HUES48 (cell line): ENCODE measurements around the gene CARD10.

Experiments
- H3K27ac ChIP-seq: one replicate; pipeline ENCODE4 v1.7.0; 2013; ENCODE audit warnings: low read depth, low read length, inconsistent platforms
- H3K27me3 ChIP-seq: 2 replicates; pipeline ENCODE4 v1.6.1; 2013; ENCODE audit warnings: mild to moderate bottlenecking, low read length; ENCODE audit not compliant: control insufficient read depth, insufficient read depth
- H3K36me3 ChIP-seq: 2 replicates; pipeline ENCODE4 v1.6.1; 2013; ENCODE audit warnings: low read length; ENCODE audit not compliant: control insufficient read depth, insufficient read depth
- H3K4me1 ChIP-seq: 2 replicates; pipeline ENCODE4 v1.6.1; 2013; ENCODE audit warnings: mild to moderate bottlenecking, low read length; ENCODE audit not compliant: control insufficient read depth, insufficient read depth
- H3K4me3 ChIP-seq: 2 replicates; pipeline ENCODE4 v1.5.1; 2013; ENCODE audit warnings: mild to moderate bottlenecking, low read depth, low read length
- H3K9ac ChIP-seq: 2 replicates; pipeline ENCODE4 v1.6.1; 2013; ENCODE audit warnings: mild to moderate bottlenecking, low read depth, low read length, moderate library complexity
- H3K9me3 ChIP-seq: 2 replicates; pipeline ENCODE4 v1.6.1; 2013; ENCODE audit warnings: low read length; ENCODE audit not compliant: control insufficient read depth, insufficient read depth

Gene CARD10

DNA sequence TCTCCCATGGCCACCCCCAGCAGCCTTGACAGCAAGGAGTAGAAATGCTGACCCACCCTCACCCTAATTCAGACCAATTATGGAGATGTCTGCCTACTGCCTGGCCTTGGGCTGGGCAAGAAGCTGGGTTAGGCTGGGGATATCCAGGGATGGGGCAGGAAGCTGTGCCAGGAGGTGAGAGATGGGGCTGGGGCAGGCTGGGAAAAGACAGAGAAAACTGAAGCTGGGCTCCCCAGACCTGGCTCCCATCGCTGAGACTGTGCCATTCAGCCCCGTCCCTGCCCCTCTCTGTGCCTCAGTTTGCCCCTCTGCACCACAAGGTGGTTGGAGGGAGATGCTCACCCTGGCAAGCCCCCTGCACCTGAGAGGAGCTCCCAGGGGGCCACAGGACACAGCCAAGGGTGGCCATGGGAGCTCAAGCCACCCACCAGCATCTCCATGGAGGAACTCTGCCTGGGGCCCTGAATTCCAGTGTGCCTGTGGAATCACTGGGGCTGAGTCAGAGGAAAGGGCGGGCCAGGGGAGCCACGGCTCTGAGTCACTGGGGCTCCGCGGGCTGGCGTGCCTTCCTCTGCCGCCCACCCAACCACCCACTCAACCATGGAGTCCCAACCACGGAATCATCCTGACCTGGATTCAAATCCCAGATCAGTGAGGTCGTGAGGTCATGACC lies 6.0 kb upstream of the CARD10 start:
- Histone ChIP-seq H3K9me3 (no peaks in the 10 kb centered on the region), H3K4me3 (no peak overlapping the region), H3K27ac (no peak overlapping the region), H3K9ac (no peak overlapping the region), H3K36me3 (no peaks in the 10 kb centered on the region), H3K4me1 (no peaks in the 10 kb centered on the region), H3K27me3 (peaks cover 4% of the 10 kb centered on the region; the same call in 1 of the 2 replicates)

DNA sequence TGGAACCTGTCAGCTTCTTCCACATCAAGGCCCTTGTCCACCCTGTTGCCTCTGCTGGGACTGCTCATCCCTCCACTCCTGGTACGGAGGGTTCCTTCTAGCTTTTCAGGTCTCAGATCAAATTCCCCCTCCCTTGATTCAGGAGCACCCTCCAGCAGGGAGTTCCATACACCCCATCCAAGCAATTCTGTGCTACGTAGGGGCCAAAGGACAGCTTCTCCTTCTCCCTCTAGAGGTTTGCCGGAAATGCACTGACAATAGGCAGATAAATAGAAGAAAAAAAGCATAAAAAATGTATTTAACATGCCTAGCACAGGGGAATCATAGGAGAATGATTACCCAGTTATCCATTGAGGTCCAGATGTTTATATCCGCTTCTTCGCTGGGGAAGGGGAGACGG lies 3.3 kb upstream of the CARD10 start:
- no peak overlapping the region for H3K27ac ChIP-seq
- peaks cover 27% of the 10 kb centered on the region for H3K27me3 ChIP-seq
- peaks cover 4% of the 10 kb centered on the region; the same call in 1 of the 2 replicates for H3K4me1 ChIP-seq
- no peak overlapping the region for H3K9ac ChIP-seq
- H3K9me3 ChIP-seq = no peaks in the 10 kb centered on the region
- no peak overlapping the region for H3K4me3 ChIP-seq
- no peaks in the 10 kb centered on the region for H3K36me3 ChIP-seq

DNA sequence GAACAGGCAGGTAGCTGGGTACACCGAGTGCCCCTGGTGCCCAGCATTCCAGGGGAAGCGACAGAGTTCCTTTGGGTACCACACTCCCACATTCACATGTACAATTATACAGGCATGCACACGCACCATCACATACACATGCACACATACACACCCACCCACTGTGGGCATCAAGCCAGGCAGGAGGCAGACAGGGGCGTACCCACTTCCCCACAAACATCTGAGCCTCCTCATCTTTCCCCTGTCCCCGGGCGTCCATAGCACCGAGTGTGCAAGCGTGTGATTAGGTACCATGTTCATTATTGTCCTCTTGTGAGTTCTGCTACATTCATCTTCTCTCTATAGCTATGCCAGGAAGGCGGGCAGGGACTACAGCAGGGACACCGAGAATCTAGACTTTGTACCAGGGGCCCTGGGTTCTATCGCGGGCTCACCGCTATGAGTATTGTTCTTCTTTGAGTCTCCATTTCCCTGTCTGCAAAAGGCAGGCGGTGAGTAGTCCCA lies 2.1 kb upstream of the CARD10 start:
- no peaks in the 10 kb centered on the region for H3K9me3 ChIP-seq
- H3K27me3 ChIP-seq = peaks cover 27% of the 10 kb centered on the region
- H3K27ac ChIP-seq = no peak overlapping the region
- peaks cover 4% of the 10 kb centered on the region; the same call in 1 of the 2 replicates for H3K4me1 ChIP-seq
- H3K9ac ChIP-seq = no peak overlapping the region
- no peaks in the 10 kb centered on the region for H3K36me3 ChIP-seq
- H3K4me3 ChIP-seq = no peak overlapping the region

DNA sequence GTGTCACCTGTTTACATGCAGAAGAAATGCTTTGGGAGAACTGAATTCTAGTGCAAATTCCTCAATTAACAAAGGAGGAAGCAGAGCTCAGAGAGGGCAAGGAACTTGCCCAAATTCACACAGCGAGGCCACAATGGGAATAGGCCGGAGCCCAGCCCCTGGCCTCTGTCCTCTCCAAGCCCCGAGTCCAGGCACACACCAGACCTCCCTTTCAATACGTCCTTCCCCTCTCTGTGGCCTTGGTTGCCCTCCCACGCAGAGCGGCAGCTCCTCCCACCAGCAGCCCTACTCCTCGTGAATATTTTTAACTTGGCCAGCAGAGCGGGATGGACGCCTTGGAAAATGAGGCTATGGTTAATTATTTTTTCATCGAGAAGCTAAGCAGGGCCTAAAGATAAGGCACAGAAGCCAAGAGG lies 1.6 kb upstream of the CARD10 start:
- Histone ChIP-seq H3K27ac (no peak overlapping the region), H3K27me3 (peaks cover 27% of the 10 kb centered on the region), H3K9me3 (no peaks in the 10 kb centered on the region), H3K4me3 (no peak overlapping the region), H3K4me1 (peaks cover 4% of the 10 kb centered on the region; the same call in 1 of the 2 replicates), H3K9ac (no peak overlapping the region), H3K36me3 (no peaks in the 10 kb centered on the region)

DNA sequence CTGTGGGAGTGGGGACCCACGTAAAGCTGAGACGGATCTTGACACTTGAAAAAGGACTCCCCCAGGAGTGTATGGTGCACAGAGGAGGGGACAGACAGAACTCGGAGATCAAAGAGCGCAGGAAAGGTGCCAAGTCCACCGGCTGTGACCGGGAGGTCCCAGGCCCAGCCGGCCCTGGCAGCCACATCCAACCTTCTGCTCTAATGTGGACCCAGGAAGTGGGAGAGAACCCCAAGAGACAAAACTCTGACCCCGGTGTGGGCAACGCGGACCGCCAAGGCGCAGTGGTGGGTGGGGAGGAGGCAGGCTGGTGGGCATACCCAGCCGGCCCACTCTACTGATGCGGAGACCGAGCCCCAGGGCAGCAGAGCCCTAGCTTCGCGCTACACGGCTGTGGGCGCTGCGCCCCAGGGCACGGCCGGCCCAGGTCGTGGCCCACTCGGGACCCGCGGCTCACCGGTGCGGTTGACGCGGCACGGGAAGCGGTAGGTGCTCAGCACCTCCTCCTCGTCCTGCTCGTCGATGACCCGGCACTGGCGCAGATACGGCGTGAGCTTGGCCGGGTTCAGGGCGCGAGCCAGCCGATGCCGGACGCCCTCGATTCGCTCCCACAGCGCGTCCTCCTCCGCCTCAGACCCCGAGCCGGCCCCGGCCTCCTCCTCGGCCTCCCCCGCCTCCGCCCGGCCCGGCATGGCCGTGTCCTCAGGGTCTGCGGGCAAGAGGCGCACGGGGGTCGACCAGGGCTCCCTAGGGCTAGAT lies 527 bp downstream of the CARD10 start:
- Histone ChIP-seq H3K36me3 (no peaks in the 10 kb centered on the region), H3K27ac (no peak overlapping the region), H3K4me3 (peak overlapping the region; percentile 70), H3K9me3 (no peaks in the 10 kb centered on the region), H3K4me1 (peaks cover 4% of the 10 kb centered on the region; the same call in 1 of the 2 replicates), H3K27me3 (peaks cover 27% of the 10 kb centered on the region), H3K9ac (no peak overlapping the region)

DNA sequence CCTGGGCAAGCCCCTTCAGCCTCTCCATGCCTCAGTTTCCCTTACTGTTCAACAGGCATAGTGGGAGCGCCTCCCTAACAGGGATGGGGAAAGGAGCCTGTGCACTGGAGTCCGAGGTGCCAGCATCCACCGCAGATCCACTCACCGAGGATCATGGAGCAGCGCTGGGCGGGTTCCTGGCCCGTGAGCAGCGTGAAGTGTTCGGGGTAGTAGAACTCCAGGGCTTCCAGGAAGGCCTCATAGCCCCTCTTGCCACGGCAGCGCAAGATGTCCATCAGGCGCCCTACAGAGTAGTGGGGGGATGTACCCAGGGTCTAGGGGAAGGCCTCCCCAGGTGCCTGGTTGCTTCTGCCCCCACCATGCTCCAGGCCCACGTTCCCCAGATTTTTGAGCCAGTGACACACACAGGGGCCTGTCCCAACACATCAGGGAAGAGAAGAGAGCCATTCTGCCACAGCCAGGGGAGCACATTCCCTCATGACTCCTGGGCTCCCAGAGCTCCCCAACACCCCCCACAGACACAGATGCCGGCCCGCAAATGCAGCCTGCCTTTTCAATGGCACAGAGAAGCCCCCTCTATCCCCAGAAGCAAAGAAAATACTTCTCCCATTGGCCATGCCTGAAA lies 1.3 kb downstream of the CARD10 start:
- Histone ChIP-seq H3K9ac (no peak overlapping the region), H3K4me3 (peak overlapping the region; percentile 70), H3K27me3 (peaks cover 27% of the 10 kb centered on the region)

DNA sequence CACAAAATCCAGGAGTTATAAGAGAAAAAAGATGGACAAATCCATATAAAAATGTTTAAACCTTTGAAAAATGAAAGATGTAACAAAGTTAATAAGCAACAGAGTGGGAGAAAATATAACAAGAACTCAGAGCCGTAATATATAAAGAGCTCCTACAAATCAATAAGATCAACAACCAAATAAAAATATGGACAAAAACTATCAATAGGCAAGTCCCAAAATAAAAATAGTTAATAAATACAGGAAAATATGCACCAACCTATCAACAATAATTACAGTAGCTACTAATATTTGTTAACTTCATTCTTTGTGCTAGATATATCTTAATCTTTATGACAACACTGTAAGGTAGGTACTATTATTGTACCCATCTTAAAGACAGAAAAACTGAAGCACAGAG lies 2.8 kb downstream of the CARD10 start:
- peaks cover 27% of the 10 kb centered on the region for H3K27me3 ChIP-seq
- H3K9me3 ChIP-seq = no peaks in the 10 kb centered on the region
- H3K27ac ChIP-seq = no peak overlapping the region
- peaks cover 4% of the 10 kb centered on the region; the same call in 1 of the 2 replicates for H3K4me1 ChIP-seq
- H3K4me3 ChIP-seq = no peak overlapping the region
- no peak overlapping the region for H3K9ac ChIP-seq
- no peaks in the 10 kb centered on the region for H3K36me3 ChIP-seq

More for the DNA sequence above, 1.3 kb downstream of the CARD10 start:
- H3K27ac ChIP-seq = no peak overlapping the region
- peaks cover 4% of the 10 kb centered on the region; the same call in 1 of the 2 replicates for H3K4me1 ChIP-seq
- no peaks in the 10 kb centered on the region for H3K36me3 ChIP-seq
- H3K9me3 ChIP-seq = no peaks in the 10 kb centered on the region

DNA sequence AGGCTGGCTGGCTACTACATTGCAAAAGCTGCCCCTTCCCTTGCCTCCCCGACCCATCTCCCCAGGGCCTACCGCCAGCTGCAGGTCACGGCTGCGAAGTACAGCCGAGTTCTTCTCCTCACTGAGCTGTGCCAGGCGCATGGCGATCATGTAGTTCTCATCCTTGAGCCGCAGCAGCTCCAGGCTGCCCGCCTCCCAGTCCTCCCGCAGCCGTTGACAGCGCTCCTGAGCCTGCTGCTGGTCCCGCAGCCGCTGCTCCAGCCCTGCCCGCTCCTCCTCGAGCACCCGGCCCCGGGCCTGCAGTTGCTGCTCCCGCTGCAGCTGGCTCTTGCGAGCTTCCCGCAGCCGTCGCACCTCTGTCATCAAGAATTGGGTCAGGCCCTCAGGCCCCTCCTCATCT lies 3.3 kb downstream of the CARD10 start:
- Histone ChIP-seq H3K27ac (no peak overlapping the region), H3K27me3 (peaks cover 24% of the 10 kb centered on the region), H3K4me1 (peaks cover 4% of the 10 kb centered on the region; the same call in 1 of the 2 replicates), H3K9ac (no peak overlapping the region), H3K9me3 (no peaks in the 10 kb centered on the region), H3K36me3 (no peaks in the 10 kb centered on the region), H3K4me3 (no peak overlapping the region)

DNA sequence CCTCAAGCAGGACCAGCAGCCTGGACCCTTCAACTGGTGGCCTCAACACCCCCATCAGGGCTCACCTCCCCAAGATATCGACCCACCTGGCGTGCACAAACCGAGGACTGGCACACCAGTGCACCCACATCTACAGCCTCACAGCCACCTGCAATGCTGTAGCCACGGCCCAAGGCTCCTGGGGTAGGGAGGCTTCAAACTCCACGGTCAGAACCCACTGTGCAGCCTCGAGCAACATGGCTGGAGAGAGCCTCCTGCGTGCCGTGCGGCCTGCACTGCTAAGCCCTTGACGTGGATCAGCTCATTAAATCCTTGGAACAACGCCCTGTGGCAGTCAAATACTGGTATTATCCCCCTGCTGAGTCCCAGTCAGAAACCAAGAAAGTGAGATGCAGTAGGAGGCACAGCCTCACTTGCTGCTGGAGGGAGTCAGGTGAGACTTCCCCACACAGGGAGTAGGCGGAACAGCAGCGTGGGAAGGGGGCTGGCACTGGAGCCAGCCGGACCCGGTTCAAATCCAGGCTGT lies 4.6 kb downstream of the CARD10 start:
- Histone ChIP-seq H3K27me3 (peaks cover 17% of the 10 kb centered on the region), H3K36me3 (no peaks in the 10 kb centered on the region), H3K4me3 (no peak overlapping the region), H3K27ac (no peak overlapping the region), H3K4me1 (no peaks in the 10 kb centered on the region), H3K9me3 (no peaks in the 10 kb centered on the region), H3K9ac (no peak overlapping the region)

DNA sequence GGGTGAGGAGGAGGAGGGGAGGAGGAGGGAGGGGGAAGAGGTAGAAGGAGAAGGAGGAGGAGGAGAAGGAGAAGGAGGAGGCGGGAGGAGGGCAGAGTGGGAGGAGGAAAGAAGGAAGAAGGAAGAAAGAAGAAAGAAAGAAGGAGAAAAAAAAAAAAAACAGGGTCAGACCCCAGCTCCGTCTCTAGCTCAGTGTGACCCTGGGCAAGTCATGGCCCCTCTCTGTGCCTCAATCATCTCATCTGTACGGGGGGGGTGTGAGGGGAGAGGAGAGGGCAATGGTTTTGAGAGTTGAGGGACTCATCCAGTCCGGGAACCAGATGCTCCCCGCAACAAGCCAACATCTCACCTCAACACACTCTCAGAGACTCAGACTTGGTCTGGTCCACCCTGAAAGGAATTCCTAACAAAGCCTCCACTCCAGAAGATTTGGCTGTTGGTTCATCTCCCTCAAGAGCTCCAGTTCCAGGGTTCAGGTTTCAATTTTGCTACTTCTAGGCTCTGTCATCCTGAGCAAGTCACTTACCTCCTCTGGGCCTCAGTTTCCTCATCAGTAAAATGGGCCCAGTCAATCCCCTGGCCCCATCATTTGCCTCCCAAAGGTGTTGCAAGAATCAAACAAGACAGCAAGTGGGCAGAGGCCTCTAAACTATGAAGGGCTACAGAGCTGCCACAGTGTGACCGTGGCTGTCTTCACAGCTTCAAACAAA lies 7.7 kb downstream of the CARD10 start:
- Histone ChIP-seq H3K4me3 (no peak overlapping the region), H3K36me3 (no peaks in the 10 kb centered on the region), H3K9me3 (no peaks in the 10 kb centered on the region), H3K27me3 (no peaks in the 10 kb centered on the region), H3K9ac (no peak overlapping the region), H3K4me1 (no peaks in the 10 kb centered on the region), H3K27ac (no peak overlapping the region)
